Osteocyte (in vitro differentiated cells): Measurements from ENCODE around the gene ZFP36L2. TPM values are rescaled to one million over a fixed set of nuclear protein-coding genes. Genes with fewer than 3 reads are reported as not detected.

Experiments used
- DNase-seq: peaks from one replicate; pipeline ENCODE4 v3.0.0; 2021; ENCODE audit warnings: mixed read lengths; ENCODE audit not compliant: unreplicated experiment; ENCODE audit errors: extremely low spot score
- H3K27ac Mint-ChIP-seq: one replicate; pipeline ENCODE4 v1.8.0; 2021; ENCODE audit warnings: mild to moderate bottlenecking, mixed read lengths; ENCODE audit not compliant: unreplicated experiment
- H3K27me3 Mint-ChIP-seq: one replicate; pipeline ENCODE4 v1.8.0; 2021; ENCODE audit warnings: mixed read lengths; ENCODE audit not compliant: unreplicated experiment
- H3K36me3 Mint-ChIP-seq: one replicate; pipeline ENCODE4 v1.8.0; 2021; ENCODE audit warnings: mixed read lengths; ENCODE audit not compliant: unreplicated experiment
- H3K4me1 Mint-ChIP-seq: one replicate; pipeline ENCODE4 v1.8.0; 2021; ENCODE audit warnings: mixed read lengths; ENCODE audit not compliant: unreplicated experiment
- H3K4me3 Mint-ChIP-seq: one replicate; pipeline ENCODE4 v1.8.0; 2021; ENCODE audit warnings: mild to moderate bottlenecking, moderate library complexity, mixed read lengths; ENCODE audit not compliant: unreplicated experiment
- H3K9me3 Mint-ChIP-seq: one replicate; pipeline ENCODE4 v1.8.0; 2021; ENCODE audit warnings: mixed read lengths; ENCODE audit not compliant: unreplicated experiment
- total RNA-seq: library from RNA; stranded (reverse); gene quantifications from 2 replicates; pipeline ENCODE4 v1.2.1, GENCODE V29; 2021
- TF ChIP-seq, protein P1 (sequence below): fragments of 200-600 bp; sonication (generic); IDR thresholded peaks from 2 replicates; pipeline ENCODE4 v1.5.0; 2021; ENCODE audit warnings: antibody characterized with exemption, mild to moderate bottlenecking, moderate library complexity

ZFP36L2 gene
- total RNA-seq, 1 donor from 2014 or later, result 88.0 TPM

DNA sequence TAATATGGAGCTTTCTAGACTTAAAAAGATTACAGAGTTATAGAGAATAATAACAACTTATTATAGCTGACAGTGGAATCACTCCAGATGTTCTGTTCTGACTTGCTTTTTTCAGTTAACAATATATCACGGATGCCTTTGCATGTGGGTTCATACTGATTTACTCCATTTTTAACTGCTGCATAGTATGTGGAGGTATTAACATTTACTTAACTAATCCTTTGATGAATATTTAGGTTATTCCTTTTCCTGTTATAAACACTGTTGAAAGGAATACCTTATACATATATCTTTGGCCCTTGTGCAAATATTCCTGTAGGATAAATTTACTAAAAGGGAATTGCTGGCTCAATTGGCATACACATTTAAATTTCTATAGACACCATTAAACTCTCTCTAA, 33.1 kb upstream of the ZFP36L2 start:
- peaks cover 9% of the 10 kb centered on the region for H3K36me3 Mint-ChIP-seq
- H3K27me3 Mint-ChIP-seq, result no peaks in the 10 kb centered on the region
- TF ChIP-seq, protein P1, sequence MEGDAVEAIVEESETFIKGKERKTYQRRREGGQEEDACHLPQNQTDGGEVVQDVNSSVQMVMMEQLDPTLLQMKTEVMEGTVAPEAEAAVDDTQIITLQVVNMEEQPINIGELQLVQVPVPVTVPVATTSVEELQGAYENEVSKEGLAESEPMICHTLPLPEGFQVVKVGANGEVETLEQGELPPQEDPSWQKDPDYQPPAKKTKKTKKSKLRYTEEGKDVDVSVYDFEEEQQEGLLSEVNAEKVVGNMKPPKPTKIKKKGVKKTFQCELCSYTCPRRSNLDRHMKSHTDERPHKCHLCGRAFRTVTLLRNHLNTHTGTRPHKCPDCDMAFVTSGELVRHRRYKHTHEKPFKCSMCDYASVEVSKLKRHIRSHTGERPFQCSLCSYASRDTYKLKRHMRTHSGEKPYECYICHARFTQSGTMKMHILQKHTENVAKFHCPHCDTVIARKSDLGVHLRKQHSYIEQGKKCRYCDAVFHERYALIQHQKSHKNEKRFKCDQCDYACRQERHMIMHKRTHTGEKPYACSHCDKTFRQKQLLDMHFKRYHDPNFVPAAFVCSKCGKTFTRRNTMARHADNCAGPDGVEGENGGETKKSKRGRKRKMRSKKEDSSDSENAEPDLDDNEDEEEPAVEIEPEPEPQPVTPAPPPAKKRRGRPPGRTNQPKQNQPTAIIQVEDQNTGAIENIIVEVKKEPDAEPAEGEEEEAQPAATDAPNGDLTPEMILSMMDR, result no peak
- DNase-seq, result no peak
- H3K4me3 Mint-ChIP-seq, result no peak overlapping the region
- H3K27ac Mint-ChIP-seq, result no peak overlapping the region
- no peaks in the 10 kb centered on the region for H3K9me3 Mint-ChIP-seq
- H3K4me1 Mint-ChIP-seq, result peaks cover 30% of the 10 kb centered on the region

DNA sequence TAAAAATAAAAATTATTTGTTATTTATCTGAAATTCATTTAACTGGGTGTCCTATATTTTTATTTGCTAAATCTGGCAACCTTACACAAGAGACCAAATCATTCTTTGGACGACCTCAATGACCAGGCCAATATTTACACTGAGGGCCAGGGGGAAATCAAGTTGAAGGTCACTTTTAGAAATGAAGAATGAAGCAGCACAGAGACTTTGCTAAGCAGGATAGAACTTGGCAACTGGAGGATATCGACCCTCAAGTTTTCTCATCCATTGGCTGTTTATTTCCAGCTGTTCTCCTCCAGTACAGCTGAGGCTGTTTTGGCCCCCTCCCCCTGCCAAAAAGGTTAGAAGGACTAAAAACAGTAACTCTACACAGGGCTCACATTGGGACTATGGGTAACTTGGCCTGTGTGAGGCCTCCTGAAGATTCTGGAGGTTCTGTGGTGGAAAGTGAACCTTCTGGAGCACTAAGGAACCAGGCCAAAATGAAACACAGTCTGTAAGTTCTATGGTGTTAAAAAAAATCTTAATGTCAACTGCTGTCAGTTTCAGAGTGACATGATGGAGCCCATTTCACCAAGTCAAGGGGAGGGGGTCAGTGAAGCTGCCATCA, 32.2 kb upstream of the ZFP36L2 start:
- Mint-ChIP-seq H3K4me3 (no peak overlapping the region), H3K27me3 (no peaks in the 10 kb centered on the region), H3K36me3 (peaks cover 7% of the 10 kb centered on the region), H3K27ac (no peak overlapping the region), H3K4me1 (peaks cover 26% of the 10 kb centered on the region), H3K9me3 (no peaks in the 10 kb centered on the region)
- TF ChIP-seq, protein P1, result no peak
- DNase-seq, result no peak

DNA sequence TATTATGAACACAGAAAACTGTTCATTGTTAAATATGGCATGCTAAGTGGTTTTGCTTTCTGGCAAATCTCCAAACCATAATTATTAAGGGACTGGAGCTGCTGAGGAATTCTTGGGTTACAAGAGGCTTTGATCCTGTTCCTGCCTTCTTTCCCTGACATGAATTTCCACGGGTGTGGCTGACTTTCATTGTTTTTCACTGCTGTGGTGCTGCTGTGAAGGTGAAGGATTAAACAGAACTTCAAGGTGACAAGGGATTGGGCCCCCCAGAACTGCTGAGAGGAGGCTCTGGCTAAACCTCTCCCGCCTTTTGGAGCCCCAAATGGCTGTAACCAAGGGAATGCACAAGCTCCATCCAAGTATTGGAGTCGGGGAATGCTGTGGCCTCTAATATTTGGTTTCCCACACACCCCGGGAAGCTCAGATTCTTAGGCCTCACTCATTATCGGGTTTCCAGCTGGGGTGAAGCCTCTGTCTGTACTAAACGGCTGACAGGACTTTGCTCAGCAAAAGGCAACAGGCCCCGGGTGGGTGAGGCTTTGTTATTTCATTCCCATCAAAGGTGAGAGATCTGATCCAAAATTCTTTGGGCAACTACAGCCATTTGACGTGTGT, 29.0 kb upstream of the ZFP36L2 start:
- no peaks in the 10 kb centered on the region for H3K9me3 Mint-ChIP-seq
- no peaks in the 10 kb centered on the region for H3K27me3 Mint-ChIP-seq
- TF ChIP-seq, protein P1, result no peak
- no peak overlapping the region for H3K4me3 Mint-ChIP-seq
- peaks cover 18% of the 10 kb centered on the region for H3K4me1 Mint-ChIP-seq
- no peak for DNase-seq
- no peak overlapping the region for H3K27ac Mint-ChIP-seq
- peaks cover 7% of the 10 kb centered on the region for H3K36me3 Mint-ChIP-seq

DNA sequence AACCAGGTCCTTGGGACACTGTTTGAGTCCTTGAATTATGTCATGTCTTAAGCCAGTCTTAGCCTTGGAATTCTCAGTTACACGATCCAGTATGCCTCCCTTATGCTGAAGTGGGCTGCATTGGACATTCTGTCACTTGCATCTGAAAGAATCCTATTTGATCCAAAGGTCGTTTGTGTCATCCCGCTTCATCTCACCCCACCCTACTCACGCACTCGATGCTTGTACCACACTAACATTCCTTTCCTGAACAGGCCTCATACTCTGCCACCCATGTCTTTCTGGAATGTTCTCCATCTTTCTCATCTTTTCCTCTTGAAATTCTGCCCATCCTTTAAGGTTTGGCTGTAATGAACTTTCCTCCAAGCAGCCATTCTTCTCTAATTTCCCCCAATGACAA, 27.9 kb upstream of the ZFP36L2 start:
- no peak for DNase-seq
- H3K4me1 Mint-ChIP-seq, result peaks cover 20% of the 10 kb centered on the region
- peak overlapping the region; percentile 8 for H3K27ac Mint-ChIP-seq
- H3K9me3 Mint-ChIP-seq, result no peaks in the 10 kb centered on the region
- H3K27me3 Mint-ChIP-seq, result no peaks in the 10 kb centered on the region
- TF ChIP-seq, protein P1, result no peak
- H3K36me3 Mint-ChIP-seq, result peaks cover 7% of the 10 kb centered on the region
- H3K4me3 Mint-ChIP-seq, result no peak overlapping the region

DNA sequence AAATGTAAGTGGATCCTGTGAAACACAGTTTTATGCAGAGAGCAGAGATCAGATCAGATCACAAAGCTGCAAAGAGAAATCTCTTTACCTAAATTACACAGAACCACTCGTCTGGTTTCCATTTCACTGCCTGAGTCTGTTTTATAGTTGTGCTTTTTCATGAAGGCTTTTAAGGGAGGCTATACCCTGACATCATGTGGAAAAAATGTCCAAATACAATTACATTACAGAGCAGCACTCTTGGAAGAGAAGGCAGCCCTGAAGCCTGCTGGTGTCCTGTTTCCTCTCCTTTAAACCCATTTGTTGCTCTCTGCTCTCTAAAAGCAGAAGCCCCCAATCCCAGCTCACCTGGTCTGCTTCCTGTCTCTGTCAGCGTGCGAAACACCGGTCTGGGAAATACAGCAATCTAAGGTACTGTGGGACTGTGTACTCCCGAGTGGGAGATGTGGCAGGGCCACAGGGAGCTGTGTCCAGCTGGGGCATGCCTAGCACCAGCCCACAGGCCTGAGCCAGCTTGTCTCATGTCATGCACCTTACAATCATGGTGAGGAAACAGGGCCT, 24.8 kb upstream of the ZFP36L2 start:
- TF ChIP-seq, protein P1, result peak; percentile 12
- H3K9me3 Mint-ChIP-seq, result no peaks in the 10 kb centered on the region
- DNase-seq, result no peak
- peaks cover 20% of the 10 kb centered on the region for H3K4me1 Mint-ChIP-seq
- no peaks in the 10 kb centered on the region for H3K27me3 Mint-ChIP-seq
- H3K36me3 Mint-ChIP-seq, result peaks cover 3% of the 10 kb centered on the region
- no peak overlapping the region for H3K4me3 Mint-ChIP-seq
- no peak overlapping the region for H3K27ac Mint-ChIP-seq
